HG02678 (cell line): ENCODE data around the gene ANKRD44.

Source experiments
- ATAC-seq: cut with Tn5 transposase; IDR thresholded peaks from one replicate; pipeline ENCODE4 v1.9.1; 2021; ENCODE audit warnings: mild to moderate bottlenecking, moderate library complexity; ENCODE audit not compliant: unreplicated experiment

Gene ANKRD44

GRCh38 chr2:197007716-197008628 is 302.6 kb downstream of the ANKRD44 start:
- no peak for ATAC-seq

DNA sequence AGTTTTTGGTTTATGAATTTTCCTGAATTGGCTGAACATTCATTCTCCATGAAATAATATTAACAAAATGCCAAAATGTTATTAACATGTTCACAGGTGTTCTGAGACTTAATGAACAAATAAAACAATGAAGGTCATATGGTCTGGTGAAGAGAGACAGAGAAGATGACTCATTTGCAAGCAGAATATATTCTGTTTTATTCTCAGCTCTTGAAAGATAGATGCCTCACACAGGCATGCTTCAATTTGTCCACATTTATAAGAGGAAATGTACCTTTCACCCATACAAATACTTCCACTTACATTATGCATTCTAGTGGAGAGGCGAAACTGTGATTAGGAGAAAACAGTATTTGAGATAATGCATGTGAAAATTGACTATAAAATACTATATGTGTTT is 308.7 kb downstream of the ANKRD44 start:
- ATAC-seq: no peak

DNA sequence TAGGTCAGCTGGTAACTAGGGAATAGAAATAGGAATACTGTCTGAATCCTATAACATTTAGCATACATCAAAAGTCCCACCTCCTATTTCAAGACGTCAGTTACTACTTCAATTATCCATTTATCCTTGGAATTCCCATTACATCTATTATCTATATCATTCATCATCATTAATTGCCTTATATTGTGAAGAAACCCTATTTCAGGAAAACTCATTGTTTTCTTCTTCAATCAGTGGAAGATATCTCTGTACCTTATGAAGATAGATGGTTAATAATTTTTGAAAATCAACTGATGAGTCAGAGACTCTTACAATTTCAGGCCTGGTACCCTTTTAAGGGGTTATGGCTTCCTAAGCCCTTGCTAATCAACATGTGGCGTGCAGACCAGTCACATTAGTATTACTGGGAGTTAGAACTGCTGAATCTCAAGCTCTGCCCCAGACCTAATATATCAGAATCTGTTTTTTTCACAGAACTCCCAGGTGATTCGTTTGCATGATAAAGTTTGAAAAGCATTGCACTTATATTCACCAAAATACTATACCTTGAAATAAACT is 314.7 kb downstream of the ANKRD44 start:
- no peak for ATAC-seq

- no peak for ATAC-seq
These were observed 315.8 kb downstream of the ANKRD44 start for GRCh38 chr2:196994764-196995163.

GRCh38 chr2:196993617-196994016 is 317.0 kb downstream of the ANKRD44 start:
- no peak for ATAC-seq

DNA sequence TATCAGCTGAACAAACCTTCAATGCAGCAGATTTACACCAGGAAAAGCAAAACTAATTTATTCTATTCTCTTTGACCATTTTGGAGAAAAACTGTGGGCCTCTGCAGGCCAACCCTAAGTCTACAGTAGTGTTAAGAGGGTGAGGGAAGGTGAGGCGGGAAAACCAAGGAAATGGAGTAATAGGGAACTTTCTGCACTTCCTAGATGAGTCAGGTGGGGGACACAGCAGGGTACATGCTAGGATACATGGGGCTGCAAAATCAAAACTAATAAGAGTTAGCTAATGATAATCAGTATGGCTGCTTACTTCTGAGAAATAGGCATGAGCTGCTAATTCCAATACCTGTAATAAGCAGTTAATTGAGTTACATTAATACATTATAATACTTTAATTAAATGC is 318.1 kb downstream of the ANKRD44 start:
- no peak for ATAC-seq

DNA sequence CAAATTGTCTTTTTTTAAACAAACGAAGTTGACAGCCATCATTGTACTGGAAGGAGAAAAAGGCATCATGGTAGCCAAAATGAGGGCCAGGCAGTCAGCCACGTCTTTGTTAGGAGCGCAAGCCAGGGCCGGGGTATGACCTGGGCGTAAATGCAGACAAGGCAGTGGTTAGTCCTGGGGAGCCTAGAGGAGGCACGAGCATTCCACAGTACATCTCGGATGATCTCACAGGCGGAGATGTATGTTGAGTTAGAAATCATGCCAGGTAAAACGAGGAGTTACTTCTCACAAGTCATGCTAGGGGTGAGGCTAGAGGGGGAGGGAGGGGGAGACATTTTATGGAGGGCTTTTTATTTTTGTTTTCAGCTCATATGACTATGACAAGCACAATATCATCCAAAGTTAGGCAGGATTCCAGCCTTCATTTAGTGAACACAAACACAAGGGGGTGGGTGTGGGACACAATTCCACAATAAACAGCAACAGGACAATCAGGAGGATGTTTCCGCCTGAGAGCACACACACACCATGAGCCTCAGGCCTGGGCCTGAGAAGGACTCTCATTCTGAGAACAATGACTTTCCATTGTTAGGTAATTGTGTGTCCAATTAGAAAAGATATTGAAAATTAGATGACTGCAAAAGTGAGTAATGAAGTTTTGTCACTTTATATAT is 319.7 kb downstream of the ANKRD44 start:
- ATAC-seq: no peak

- ATAC-seq: no peak
These were observed 320.5 kb downstream of the ANKRD44 start for GRCh38 chr2:196990092-196990491.

DNA sequence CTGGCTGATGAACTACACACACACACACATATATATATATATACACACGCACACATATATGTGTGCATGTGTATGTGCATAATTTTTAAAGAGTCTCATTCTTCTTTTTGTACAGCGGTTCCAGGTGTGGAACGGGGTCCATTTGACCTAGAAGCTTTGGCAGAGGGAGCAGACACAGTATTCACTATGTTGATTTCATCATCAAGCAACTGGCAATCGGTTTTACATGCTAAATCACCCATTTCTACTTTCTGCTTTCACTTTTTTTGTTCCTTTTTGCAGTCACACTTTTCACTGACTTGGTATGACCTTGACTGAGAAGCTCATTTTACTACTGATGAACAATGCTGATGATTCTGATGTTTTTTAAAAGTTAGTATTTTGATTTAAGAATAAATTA is 321.1 kb downstream of the ANKRD44 start:
- ATAC-seq: no peak

GRCh38 chr2:196988639-196989038 is 321.9 kb downstream of the ANKRD44 start:
- no peak for ATAC-seq

DNA sequence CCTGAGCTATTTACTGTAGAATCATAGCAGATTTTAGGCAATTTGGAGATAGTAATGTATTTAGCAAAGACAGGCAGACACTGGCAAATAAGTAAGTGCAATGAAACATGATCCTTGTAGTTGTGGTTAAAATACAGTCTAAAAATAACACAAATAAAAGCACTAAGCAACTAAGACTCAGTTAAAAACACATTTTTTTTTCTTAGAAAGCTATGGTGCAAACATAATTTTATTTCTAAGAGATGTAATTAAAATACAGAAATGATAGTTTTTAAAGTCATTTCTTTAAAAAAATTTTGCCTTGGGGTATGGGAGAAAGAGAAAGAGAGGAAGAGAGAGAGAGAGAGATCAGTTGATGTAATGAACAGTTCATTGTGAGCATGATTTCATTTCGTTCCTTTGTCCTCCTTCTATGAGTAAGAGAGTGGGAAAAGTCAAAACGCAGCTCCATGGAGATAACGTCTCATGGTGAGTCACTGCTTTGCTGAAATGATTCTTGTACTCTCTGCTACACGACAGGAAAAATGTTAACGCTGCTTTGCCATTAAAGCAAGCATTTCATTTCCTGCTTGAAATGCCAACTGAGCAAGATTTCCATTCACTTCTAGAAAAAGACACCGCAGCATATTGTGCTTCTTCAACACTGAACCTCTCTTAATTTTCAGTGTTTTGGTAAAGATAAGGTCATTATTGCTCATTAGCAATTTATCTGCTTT is 322.8 kb downstream of the ANKRD44 start:
- ATAC-seq: peak; percentile 47

- ATAC-seq: no peak
These were observed 323.3 kb downstream of the ANKRD44 start for GRCh38 chr2:196987298-196987648.

DNA sequence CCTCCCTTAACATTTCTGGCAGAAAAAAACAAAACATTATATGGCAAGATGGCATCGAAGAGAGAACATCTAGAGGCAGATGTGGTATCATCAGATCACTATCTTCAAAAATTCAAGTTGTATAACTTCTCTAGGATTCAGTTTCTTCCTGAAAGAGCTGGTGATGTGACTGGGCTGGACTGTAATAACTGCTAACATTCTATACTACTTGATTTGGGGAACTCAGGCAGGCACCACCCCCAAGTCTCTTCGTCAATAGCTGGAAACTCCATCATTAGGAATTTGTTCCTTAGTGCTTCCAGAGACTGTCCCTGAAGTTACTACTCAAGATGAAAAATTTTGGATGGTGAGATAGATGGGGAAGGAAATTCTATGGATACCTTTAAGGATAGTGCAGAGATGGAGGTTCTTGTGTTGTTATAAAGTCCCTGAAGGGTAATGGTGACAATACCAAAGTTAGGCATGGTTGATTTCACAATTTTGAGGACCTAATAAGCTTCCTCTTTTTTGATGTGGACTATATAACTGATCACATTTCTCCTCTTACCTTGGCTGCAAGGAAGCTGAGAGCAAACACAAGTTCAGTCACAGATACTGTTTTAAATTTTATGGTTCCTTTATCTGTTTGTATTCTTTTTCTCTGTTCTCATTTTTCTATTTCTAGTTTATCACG is 324.9 kb downstream of the ANKRD44 start:
- no peak for ATAC-seq

GRCh38 chr2:196984903-196985302 is 325.7 kb downstream of the ANKRD44 start:
- ATAC-seq: no peak

DNA sequence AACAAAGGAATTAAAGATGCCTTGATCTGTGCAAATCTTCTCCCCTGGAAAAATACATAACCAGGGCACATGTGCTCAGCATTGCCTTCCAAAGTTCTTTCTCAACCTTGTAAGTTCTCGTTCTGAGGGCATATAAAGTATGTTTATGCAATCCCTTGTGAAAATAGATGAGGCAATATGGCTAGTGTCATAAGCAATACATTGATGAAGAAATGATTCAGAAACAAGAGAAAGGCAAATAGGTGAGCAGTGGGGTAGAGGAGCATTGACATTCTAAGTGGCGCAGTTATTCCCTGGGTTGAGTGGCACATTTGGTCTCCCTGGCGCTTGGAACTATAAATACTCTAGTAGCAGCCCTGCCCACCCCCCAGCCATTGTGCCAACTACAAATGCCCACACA is 326.6 kb downstream of the ANKRD44 start:
- ATAC-seq: no peak

GRCh38 chr2:196980473-196980872 is 330.1 kb downstream of the ANKRD44 start:
- ATAC-seq: no peak

DNA sequence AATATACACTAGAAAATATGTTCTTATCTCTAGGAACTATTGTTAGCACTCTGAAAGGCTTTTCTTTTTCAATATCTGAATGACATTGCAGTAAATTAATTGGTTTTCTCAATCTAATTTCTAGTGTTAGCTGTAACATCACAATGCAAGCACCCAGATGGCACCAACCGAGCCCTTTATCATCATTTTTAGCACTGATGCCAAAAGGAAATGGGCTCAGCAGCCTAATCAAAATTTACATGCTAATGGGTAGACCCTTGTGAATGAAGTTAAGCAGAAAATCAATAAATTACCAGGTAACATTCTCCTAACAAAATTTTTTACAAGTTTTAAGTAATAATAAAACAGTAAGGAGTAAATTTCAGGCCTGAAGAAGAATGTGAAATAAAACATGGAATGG is 330.6 kb downstream of the ANKRD44 start:
- no peak for ATAC-seq

DNA sequence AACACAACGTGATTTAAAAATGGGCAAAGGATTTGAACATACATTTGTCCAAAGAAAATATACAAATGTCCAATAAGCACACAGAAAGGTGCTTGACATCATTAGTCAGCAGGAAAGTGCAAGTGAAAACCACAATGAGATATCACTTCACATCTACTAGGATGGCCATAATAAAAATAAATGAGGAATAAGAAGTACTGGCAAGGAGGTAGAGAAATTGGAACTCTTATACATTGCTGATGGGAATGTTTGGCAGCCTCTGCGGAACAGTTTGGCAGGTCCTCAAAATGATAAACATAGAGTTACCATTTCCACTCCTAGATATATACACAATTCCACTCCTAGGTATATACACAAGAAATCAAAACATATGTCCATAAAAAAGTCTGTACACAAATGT is 333.1 kb downstream of the ANKRD44 start:
- no peak for ATAC-seq

- ATAC-seq: no peak
These were observed 335.6 kb downstream of the ANKRD44 start for GRCh38 chr2:196974970-196975369.

DNA sequence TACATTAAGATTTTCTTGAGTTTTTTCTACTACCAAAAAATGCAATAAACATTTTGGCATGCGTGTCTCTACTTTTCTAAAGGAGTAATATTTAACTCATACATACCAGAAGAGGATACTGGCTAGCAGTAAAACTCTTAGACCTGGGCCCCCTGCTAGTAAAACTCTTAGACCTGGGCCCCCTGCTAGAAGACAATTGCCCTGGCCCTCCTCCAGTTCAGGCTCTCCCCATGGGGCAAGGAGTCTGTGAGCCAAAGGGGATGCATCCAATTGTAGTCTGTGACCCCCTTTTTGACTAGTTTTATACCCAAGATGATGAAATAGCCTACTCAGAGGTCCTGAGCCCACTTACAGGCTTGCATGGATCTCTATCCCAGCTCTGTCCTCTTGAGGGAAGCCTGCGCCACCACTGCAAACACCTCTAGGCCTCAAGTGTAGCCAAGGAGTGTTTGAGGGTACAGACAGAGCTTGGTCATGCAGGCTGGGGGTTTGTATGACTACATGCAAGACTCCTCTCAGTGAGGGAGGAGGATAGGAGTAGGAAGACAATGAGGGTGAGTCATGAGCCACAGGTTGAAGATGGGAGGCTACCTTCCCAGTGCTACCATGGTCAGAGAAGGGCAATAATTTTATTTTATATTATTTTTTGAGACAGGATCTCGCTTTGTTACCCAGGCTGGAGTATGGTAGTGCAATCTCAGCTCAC is 338.9 kb downstream of the ANKRD44 start:
- no peak for ATAC-seq
